ENCODE results near the gene ORM2.

GRCh38 chr9:114282926-114283325 is 46.7 kb upstream of the ORM2 start:
- no peak for TF ChIP-seq CTCF (IDR thresholded peaks at IDR 0.05 in 8 of 11, conservative IDR thresholded peaks at IDR 0.05 in 3 of 11)
- no peak for TF ChIP-seq POLR2AphosphoS5 (IDR thresholded peaks at IDR 0.05)
- TF ChIP-seq POLR2A (IDR thresholded peaks at IDR 0.05), result no peak
